Mesodermal cell (in vitro differentiated cells): ENCODE measurements around the gene TMEM169.
"Not testable (repeated sequence)": the region's sequence is repeated elsewhere in the genome, so short reads cannot be mapped to it uniquely, and the experiment has no call there.

Source experiments
- H3K27ac ChIP-seq: 2 replicates; pipeline ENCODE4 v1.7.0; 2013; ENCODE audit warnings: mild to moderate bottlenecking, low read depth, low read length, moderate library complexity; ENCODE audit not compliant: severe bottlenecking
- H3K36me3 ChIP-seq: 2 replicates; pipeline ENCODE4 v1.7.1; 2013; ENCODE audit warnings: mild to moderate bottlenecking, low read length, moderate library complexity; ENCODE audit not compliant: control insufficient read depth, insufficient read depth
- H3K4me1 ChIP-seq: one replicate; pipeline ENCODE4 v1.7.1; 2013; ENCODE audit warnings: mild to moderate bottlenecking, low read length; ENCODE audit not compliant: insufficient read depth, control insufficient read depth, poor library complexity, severe bottlenecking
- H3K4me3 ChIP-seq: 2 replicates; pipeline ENCODE4 v1.7.0; 2013; ENCODE audit warnings: low read length, control low read depth, mild to moderate bottlenecking; ENCODE audit not compliant: insufficient read depth, poor library complexity, severe bottlenecking; ENCODE audit errors: extremely low read depth
- H3K9me3 ChIP-seq: 2 replicates; pipeline ENCODE4 v1.7.1; 2013; ENCODE audit warnings: mild to moderate bottlenecking, low read length, moderate library complexity; ENCODE audit not compliant: control insufficient read depth
- WGBS, 2 experiments: methylation state at CpG; one replicate each; pipeline ENCODE4 v1.1.5; 2013; ENCODE audit warnings: missing lambda C conversion rate in 2 of 2; ENCODE audit not compliant: insufficient coverage in 2 of 2; 5-methylcytosine and 5-hydroxymethylcytosine counted together

TMEM169 gene

DNA sequence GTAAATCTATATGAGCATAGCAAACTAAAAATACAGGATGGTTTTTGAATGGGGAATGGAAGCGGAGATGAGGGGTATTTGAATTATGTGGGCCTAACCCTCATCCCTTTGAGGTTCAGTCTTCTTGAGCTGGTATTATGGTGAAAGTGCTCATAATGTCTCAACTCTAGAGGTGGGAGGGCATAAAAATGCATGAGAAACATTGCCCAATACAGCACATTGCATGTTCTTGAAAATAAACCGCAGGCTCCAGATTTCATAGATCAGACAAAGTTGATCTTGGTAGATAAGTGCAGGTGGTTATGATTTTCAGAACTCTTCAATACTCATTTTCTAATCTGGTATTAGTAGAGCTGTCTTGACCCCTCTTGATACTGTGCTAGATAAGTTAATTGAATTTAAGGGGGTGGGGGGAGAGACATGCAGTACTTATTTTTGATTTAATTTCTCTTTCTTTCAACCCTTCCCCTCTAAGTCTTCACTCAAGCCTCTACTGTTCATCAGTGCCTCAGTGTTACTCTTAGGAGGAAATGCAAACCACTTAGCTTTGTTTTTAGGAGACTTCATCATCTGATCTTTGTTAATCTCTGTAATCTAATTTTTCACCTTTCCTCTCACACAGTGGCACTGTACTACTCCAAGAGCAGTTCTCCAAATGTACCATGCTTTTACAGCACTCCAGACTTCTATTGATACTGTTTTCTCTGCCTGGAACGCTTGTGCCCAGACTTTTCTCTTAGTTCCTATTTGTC lies 49.6 kb downstream of the TMEM169 start:
- 83 to 100% methylated on average over 2 of the region's 3 CpGs for WGBS, 2 experiments
- no peaks in the 10 kb centered on the region for H3K4me1 ChIP-seq
- H3K9me3 ChIP-seq, result no peaks in the 10 kb centered on the region
- no peak overlapping the region for H3K4me3 ChIP-seq
- no peak overlapping the region for H3K27ac ChIP-seq
- H3K36me3 ChIP-seq, result peaks cover 95% of the 10 kb centered on the region

DNA sequence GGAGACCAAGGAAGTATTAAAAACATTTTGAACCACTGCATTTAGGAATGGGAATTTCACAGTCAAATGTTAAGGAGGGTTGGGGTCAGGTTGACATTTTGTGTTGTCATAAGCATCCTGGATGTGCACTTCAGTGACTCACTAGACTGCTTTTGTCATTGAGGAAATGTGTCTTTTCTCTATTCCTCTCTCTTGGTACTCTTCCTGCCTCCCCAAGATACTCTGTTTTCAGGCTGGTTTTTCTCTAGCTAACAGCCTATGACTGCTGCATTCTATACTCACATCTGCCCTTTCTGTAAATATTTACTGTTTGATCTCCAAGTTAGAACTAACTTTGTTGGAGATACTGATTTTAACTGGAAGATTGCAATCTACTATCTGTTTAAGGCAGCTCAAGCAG lies 50.9 kb downstream of the TMEM169 start:
- Histone ChIP-seq H3K4me3 (no peak overlapping the region), H3K36me3 (peaks cover 97% of the 10 kb centered on the region), H3K4me1 (no peaks in the 10 kb centered on the region), H3K27ac (no peak overlapping the region), H3K9me3 (no peaks in the 10 kb centered on the region)

DNA sequence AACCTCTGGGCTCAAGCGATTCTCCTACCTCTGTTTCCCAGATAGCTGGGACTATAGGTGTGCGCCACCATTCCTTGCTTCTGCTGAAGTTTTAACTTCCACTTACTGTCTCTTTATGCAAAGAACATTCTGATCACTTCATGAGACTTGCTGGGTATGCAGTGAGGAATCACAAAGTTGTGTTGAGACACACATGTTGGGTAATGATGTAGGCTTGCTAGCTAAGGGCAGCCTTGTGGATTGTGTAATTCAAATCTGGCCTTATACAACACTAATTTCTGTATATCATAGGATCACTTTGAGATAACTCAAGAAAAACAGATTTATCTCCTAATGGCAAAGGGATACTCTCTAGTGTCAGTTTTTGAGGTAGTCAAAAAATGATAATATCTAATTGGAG lies 51.7 kb downstream of the TMEM169 start:
- Histone ChIP-seq H3K4me1 (no peaks in the 10 kb centered on the region), H3K36me3 (peaks cover 98% of the 10 kb centered on the region), H3K27ac (no peak overlapping the region), H3K4me3 (no peak overlapping the region), H3K9me3 (no peaks in the 10 kb centered on the region)
- 80 to 95% methylated on average over 1 to 2 of the region's 2 CpGs for WGBS, 2 experiments

DNA sequence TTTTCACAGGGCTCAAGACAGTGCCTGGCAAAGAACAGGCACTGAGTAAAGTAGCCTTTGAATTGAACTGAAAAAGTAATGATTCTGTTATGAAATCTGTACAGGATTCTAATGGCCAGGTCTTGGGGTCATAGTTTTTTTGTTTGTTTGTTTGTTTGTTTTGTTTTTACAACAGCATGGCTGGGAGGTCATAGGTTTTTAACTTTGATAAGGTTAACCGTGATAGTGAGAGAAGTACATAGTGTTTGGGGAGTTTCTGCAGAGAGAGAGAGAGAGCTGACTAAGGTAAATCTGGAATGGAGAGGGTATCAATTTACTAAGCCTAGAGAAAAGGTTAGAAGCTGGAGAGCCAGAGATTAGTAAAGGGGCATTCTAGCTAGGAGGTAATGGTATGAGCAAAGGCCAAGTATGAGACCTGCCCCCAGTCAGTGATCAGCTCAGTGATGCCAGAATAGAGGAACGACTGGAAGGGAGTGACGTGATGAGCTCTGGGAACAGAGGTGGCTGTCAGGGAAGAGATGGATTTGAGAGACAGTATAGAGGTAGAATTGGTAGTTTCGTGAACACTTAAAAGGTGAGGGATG lies 53.3 kb downstream of the TMEM169 start:
- Histone ChIP-seq H3K4me3 (no peak overlapping the region), H3K36me3 (peaks cover 98% of the 10 kb centered on the region), H3K9me3 (no peaks in the 10 kb centered on the region), H3K4me1 (no peaks in the 10 kb centered on the region), H3K27ac (no peak overlapping the region)
- WGBS, 2 experiments, result 95 to 100% methylated on average over 3 of the region's 4 CpGs

DNA sequence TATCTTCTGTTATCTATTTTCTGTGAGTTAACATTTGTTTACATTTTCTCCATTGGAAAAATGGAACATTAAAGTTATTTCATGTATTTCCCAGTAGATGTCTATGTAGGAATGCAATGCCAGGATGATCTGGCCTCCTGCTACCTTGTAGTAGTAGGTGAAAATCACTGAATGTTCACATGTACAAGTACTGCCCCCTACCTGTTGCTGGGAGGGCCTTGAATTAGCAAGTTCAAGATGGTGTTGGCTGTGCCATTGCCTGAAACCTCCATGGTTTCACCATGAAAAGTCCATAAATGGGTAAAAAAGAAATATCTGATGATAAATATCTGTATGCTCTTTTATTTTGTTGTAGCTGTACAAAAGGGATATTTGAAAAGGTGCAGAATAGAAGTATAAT lies 58.2 kb downstream of the TMEM169 start:
- H3K4me1 ChIP-seq, result no peaks in the 10 kb centered on the region
- H3K36me3 ChIP-seq, result peaks cover 96% of the 10 kb centered on the region
- no peak overlapping the region for H3K27ac ChIP-seq
- no peaks in the 10 kb centered on the region for H3K9me3 ChIP-seq
- H3K4me3 ChIP-seq, result no peak overlapping the region

DNA sequence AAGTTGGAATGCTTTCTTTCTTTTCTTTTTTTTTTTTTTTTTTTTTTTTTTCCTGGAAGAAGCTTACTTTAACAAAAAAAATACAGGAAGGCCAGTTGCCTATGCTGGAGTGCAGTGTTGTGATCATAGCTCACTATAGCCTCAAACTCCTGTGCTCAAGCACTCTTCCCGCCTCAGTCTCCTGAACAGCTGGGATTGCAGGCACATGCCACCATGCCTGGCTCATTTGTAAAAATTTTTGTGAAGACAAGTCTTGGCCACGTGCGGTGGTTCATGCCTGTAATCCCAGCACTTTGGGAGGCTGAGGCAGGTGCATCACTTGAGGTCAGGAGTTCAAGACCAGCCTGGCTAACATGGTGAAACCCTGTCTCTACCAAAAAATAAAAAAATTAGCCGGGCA lies 59.8 kb downstream of the TMEM169 start:
- H3K36me3 ChIP-seq, result peaks cover 96% of the 10 kb centered on the region

DNA sequence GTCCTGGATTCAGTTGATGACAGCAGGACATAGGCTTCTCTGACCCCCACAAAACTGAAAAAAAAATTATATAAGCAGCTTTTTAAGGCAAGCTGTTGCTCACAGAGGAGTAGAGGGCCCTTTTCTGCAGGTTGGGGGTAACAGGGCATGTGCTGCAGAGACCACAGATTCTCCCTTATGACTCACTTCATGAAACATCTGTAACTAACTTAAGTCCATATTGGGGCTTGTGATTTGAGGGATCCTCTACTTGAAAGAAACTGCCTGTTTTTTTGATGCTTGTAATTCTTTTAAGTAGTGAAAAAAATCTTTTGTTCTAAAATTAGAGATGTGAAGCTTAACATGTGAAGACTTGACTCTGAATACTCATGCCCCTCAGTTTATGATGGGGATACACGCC lies 60.8 kb downstream of the TMEM169 start:
- no CpG with 5 or more reads among the region's 1 CpG for WGBS, 2 experiments
- H3K36me3 ChIP-seq, result peaks cover 96% of the 10 kb centered on the region
- no peaks in the 10 kb centered on the region for H3K4me1 ChIP-seq
- H3K9me3 ChIP-seq, result no peaks in the 10 kb centered on the region
- no peak overlapping the region for H3K27ac ChIP-seq
- no peak overlapping the region for H3K4me3 ChIP-seq

More for the DNA sequence above, 59.8 kb downstream of the TMEM169 start:
- not testable (repeated sequence) for H3K27ac ChIP-seq, H3K4me3 ChIP-seq, H3K4me1 ChIP-seq, H3K9me3 ChIP-seq
- WGBS, 2 experiments, result 93 to 96% methylated on average over 4 of the region's 4 CpGs

DNA sequence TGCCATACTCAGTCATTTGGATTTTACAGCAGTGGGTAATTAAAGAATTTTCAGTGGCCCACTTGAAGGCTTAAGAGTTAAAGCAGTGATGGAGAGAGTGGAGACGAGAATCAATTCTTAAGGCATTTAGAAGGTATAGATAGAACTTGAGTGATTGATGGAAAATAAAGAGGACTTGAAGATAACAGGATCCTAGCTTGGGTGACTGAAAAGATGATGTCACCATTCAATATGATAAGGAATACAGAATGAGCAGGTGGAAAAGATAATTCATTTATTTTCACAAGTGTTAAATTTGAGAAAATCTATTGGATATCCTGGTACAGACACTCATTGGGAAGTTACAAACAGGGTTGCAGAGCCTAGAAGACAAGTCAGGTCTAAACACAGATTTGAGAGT lies 62.7 kb downstream of the TMEM169 start:
- Histone ChIP-seq H3K9me3 (no peaks in the 10 kb centered on the region), H3K27ac (no peak overlapping the region), H3K4me1 (no peaks in the 10 kb centered on the region), H3K36me3 (peaks cover 92% of the 10 kb centered on the region), H3K4me3 (no peak overlapping the region)
- 100% methylated on average over 1 of the region's 1 CpG for WGBS, 2 experiments

DNA sequence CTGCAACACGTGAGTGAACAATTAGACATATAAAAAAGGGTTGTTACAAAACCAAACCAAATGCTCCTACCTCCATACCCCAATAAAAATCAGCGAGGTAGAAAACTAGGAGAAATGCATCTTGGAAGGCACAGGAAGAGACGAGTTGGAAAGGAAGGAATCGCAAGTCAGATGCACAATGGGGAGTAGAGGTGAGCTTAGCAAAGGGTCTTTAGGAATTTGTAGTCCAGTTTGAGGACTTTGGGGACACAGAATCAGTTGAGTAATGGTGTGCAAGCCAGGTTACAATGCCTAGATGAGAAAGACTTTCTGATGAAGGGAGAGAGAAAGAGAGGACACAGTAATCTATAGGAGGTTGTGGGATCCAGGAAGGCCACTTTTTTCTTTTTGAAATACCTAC lies 63.1 kb downstream of the TMEM169 start:
- Histone ChIP-seq H3K4me1 (no peaks in the 10 kb centered on the region), H3K9me3 (no peaks in the 10 kb centered on the region), H3K4me3 (no peak overlapping the region), H3K36me3 (peaks cover 92% of the 10 kb centered on the region), H3K27ac (no peak overlapping the region)
- 96 to 100% methylated on average over 2 of the region's 4 CpGs for WGBS, 2 experiments

DNA sequence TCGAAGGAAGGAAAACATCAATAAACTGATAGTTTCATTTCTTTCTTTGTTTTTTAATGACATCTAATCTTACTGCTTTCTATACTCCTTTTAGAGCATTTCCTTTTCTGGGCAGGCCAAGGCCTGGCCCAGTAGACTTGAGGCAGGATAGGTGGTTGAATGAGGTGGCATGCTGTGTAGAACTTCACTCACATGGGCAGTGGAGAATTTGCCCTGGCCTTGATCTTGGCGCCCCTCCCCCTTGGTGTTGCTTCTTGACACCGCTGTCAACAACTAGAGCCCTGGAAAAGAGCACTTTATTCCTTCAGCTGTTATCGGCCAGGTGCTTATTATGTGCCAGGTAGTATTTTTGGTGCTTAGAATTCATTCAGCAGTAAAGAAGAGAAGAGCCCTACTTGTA lies 64.9 kb downstream of the TMEM169 start:
- peaks cover 94% of the 10 kb centered on the region for H3K36me3 ChIP-seq
- H3K9me3 ChIP-seq, result no peaks in the 10 kb centered on the region
- WGBS, 2 experiments, result 44 to 100% methylated on average over 1 to 2 of the region's 4 CpGs
- no peak overlapping the region for H3K27ac ChIP-seq
- H3K4me3 ChIP-seq, result no peak overlapping the region
- H3K4me1 ChIP-seq, result no peaks in the 10 kb centered on the region
